D341Med (cell line): ENCODE data around the gene NAALADL2.
A peak's percentile ranks its signal among the peaks of the same experiment; 100 is the strongest.
"Not testable (repeated sequence)": the region's sequence is repeated elsewhere in the genome, so short reads cannot be mapped to it uniquely, and the experiment has no call there.

Experiments
- DNase-seq: peaks from one replicate; pipeline ENCODE4 v3.0.0; 2012; ENCODE audit warnings: low spot score

The NAALADL2 gene

DNA sequence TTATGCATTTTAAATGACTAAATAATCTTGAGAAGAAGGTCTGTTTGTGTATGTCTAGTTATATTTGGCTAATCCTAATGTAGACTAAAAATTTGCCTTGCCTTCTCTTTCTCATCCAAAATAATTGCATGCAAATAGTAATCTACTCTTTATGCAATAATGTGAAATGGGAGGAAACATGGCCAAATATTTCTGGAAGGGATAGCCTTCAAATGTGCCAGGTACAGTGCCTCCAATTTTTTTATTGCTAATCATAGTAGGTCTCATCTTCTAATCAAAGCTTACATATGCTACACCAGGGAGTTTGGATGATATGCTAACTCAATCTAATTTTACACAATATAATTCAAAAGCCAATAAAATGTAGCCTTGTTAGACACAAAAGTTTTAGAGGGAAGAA, 911.3 kb downstream of the NAALADL2 start:
- no peak for DNase-seq

DNA sequence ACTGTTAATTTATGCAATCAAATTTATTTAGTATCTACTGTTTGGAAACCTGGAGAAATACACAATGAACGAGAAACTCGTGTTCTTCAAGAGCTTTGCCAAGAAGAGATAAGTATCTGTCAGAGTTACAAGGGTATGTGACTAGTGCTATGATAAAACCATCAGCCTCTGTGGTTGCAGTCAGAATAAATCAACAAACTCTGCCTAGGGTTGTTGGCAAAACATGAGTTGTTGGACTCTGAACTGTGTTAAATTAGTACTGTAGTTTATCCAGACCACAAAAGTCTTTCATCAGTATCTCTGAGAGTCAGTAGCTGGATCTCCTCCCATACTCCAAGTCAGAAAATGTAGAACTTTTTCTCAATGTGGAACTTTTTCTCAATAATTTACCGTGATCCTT, 918.4 kb downstream of the NAALADL2 start:
- no peak for DNase-seq

DNA sequence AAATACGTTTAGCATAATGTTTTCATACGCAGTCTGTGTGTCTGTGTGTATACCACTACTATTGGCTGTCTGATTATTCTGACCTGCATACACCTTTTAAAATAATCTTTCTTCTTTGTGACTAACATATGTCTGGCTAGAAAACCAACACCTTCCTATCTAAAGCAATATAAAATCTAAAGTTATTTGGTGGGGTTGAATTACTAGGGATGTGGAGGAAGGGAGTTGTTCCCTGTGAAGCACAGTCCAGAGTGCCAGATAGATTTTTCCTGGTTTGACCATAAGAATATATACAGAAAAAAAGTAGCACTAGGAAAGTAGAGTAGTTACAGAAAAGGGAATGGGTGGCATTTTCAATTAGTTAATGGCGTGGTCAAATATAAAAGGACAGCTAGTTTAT, 918.8 kb downstream of the NAALADL2 start:
- DNase-seq: no peak

DNA sequence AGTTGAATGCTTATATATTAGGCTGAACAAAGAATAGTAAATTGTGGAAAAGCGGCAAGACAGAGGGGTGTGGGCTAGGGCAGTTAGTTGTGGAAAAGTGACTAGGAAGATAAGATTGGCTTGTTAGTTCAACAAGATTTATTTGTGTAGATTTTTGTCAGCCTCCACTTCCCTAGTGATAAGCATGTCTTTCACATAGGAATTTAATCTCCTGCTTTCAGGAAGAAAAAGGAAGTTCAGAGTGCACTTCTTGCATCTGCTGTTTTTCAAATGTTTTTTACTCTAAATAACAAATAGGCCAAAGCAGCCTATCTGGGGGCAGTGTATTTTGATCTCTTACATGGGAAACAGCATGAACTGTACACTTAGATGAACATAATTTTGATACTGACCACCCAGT, 919.9 kb downstream of the NAALADL2 start:
- no peak for DNase-seq

DNA sequence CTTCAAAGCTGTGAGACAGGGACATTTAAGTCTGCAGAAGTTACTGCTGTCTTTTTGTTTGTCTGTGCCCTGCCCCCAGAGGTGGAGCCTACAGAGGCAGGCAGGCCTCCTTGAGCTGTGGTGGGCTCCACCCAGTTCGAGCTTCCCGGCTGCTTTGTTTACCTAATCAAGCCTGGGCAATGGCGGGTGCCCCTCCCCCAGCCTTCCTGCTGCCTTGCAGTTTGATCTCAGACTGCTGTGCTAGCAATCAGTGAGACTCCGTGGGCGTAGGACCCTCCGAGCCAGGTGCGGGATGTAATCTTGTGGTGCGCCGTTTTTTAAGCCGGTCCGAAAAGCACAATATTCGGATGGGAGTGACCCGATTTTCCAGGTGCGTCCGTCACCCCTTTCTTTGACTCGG, 928.0 kb downstream of the NAALADL2 start:
- not testable (repeated sequence) for DNase-seq

DNA sequence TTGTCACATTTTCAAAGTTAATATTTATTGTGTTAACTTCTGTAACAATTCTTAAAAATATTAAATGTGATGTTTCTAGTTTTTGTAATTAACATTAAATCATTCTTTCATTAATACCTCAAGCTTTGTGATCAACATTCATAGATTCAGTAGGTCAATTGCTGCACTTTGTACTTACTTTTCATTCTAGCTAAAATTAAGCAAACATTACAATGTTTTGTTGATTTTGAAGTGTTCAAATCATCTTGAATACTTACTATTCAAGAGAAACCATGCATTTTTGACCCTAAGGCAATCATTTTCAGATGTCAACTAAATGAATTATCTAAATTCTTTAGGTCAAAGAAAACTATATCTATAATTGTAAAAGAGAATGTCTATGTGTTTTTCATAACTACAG, 933.1 kb downstream of the NAALADL2 start:
- no peak for DNase-seq

DNA sequence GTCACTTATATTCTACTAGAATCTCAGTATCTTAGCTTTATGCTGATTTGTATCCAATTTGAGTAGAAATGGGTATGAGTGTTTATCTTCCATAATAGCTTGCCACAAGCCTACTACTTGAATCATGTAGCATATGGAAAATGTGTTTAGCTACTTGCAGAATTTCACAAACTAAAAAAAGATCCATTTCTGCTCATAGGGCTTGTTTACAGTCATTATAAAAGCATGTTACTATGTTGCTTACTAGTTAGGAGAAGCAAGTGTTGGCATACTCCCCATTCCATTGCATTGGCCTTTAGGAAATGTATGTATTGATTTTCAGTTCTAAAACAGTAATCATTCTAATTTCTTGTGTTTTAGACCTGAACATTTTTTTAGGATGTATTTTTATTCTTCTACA, 939.2 kb downstream of the NAALADL2 start:
- no peak for DNase-seq

DNA sequence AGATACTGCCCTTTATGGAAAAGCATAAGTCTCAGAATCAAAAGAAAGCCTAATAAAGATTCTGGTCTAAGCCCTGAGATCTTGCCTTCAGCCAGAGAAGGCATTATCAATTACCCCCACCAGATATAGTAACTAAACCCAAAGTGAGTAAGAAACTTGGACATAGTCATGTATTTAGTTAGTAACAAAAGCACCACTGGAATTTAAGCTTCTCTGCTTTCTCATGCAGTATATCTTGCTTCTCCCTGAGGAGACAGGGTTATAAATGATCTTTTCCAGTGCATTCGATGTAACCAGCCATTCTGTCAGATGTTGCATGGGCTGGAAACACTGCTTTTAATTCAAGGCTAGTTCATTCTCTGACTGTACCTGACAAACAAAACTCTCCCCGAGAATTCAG, 946.7 kb downstream of the NAALADL2 start:
- DNase-seq: no peak

DNA sequence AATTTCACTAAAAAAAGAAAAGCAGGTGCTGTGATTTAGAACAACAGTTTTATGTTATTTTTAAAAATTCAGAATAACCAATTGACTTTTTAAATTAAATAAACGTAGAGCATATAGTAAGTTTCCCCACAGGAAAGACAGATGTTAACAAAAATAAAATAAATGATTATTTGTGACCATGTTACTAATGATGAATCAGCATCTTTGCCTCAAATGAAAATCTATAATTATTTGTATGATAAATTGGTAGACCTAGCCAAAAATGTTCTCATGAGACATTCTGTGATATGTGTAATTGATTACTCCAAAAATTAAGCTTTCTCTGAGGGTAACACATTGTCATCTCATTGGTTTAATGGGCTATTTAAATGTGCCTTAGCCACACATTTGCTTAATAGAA, 948.0 kb downstream of the NAALADL2 start:
- DNase-seq: no peak

DNA sequence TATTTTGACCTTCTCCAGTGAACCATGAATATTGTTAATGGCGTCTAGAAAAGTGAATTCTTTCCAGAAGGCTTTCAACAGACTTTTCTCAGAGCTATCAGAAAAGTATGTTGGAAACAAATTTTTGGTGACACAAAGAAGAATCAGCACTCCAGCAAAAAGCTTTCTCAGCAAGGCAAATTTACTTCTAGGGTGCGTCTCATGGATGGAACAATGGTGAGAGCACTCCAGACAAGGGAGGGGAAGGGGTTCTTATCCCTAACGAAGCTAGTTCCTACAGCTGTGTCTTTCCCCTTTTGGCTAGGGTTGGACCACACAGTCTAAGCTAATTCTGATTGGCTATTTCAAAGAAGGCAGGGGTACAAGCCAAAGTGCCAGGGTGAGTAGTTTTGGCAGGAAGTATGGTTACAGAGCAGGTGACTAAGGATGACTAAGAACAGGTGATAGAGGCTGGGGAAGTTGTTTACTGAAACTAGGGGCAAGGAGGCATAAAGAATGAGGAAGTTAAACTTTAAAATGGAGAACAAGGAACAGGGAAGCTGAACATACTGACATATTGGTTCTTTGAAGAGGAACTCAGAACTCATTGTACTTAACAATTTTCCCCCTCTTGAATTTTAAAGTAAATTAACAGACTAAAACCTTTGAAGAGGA, 959.8 kb downstream of the NAALADL2 start:
- no peak for DNase-seq

DNA sequence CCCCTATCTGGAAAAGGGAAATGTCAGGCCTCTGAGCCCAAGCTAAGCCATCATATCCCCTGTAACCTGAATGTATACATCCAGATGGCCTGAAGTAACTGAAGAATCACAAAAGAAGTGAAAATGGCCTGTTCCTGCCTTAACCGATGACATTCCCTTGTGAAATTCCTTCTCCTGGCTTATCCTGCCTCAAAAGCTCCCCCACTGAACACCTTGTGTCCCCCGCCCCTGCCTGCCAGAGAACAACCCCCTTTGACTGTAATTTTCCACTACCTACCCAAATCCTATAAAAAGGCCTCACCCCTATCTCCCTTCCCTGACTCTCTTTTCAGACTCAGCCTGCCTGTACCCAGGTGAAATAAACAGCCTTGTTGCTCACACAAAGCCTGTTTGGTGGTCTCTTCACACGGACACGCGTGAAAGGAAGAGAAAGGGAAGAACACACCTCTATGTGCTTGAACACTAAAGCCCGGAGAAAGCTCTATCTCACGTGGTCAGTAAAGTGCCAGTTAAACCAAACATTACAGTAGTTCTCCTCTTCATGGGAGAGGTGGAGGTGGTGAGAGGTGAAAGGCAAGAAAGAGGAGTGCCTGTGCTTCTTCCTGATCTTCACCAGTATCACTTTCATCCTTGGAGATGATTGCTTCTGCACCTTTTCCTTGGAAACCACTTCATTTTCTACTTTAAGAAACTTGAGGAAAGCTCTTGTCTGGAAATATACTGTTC, 963.8 kb downstream of the NAALADL2 start:
- not testable (repeated sequence) for DNase-seq

DNA sequence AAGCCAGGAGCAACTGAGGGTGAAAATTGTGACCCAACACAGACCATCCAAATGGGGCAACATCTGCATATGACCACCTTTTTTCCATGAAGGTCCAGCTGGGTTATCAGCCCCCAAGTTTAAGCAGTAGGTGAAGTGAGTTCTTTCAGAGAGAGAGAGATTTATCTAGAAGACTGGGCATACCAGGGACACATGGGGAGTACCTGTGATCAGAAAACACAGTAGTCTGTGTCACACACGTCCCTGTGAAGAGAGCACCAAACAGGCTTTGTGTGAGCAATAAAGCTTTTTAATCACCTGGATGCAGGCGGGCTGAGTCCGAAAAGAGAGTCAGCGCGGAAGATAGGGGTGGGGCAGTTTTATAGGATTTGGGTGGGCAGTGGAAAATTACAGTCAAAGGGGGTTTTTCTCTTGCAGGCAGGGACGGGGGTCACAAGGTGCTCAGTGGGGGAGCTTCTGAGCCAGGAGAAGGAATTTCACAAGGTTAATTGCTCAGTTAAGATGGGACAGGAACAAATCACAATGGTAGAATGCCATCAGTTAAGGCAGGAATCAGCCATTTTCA, 966.0 kb downstream of the NAALADL2 start:
- not testable (repeated sequence) for DNase-seq

DNA sequence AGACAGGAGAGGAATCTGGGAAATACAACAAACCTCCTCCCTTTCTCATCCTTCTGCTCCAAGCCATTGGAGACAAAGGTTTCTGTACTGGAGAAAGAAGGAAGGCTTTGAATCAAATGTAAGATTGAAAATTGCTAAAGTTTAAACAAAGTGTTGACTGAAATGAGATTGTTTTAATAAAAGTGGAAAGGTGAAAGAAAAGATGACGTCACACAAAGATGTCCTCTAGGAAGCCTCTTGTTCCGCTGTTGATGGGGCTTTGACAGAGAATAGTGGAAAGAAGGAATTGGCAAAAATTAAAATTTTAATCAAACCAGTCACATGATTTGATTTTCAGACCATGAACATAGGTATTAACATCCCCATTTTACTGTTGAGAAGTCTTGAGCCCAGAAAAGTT, 967.6 kb downstream of the NAALADL2 start:
- DNase-seq: no peak

DNA sequence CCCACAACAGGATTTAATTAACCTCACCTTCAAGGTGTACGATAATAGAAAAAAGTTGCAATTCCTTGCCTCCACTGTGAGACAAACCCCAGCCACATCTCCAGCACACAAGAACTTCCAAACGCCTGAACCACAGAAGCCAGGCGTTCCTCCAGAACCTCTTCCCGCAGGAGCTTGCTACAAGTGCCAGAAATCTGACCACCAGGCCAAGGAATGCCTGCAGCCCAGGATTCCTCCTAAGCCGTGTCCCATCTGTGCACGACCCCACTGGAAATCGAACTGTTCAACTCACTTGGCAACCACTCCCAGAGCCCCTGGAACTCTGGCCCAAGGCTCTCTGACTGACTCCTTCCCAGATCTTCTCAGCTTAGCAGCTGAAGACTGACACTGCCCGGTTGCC, 970.7 kb downstream of the NAALADL2 start:
- DNase-seq: not testable (repeated sequence)

DNA sequence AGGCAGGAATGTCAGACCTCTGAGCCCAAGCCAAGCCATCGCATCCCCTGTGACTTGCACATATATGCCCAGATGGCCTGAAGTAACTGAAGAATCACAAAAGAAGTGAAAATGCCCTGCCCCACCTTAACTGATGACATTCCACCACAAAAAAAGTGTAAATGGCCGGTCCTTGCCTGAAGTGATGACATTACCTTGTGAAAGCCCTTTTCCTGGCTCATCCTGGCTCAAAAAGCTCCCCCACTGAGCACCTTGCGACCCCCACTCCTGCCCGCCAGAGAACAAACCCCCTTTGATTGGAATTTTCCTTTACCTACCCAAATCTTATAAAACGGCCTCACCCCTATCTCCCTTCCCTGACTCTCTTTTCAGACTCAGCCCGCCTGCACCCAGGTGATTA, 976.6 kb downstream of the NAALADL2 start:
- not testable (repeated sequence) for DNase-seq

DNA sequence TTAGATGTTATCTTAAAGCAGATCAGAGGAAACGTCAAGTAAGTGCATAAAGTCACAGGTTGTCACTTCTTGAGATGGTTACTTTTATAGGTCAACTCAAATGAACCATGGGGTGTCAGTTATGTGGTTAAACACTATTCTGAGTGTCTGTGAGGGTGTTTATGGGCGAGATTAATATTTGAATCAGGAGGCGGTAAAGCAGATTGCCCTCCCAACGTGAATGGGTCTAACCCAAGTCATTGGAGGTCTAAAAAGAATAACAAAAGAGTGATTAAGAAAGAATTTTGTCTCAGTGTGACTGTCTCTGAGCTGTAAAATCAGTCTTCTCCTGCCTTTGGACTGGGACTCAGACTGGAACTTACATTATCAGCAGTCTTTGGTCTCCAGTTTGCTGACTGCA, 977.5 kb downstream of the NAALADL2 start:
- DNase-seq: no peak

DNA sequence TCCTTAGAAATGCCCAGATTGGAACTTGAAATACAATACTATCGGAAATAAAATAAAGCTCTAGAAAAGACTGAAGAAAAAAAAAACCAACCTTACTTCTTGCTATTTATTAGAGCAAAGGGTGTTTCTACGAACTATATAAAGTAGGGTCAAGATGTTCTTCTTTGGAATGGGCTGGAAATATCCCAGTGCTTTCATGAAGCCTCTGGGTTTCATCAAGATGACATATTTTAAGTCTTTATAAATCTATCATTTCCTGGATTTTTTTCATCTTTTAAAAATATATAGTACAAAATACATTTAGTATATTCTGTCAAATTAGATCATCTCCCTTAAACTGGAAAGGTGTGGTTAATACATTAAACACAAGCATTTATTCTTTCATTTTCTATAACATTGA, 978.8 kb downstream of the NAALADL2 start:
- no peak for DNase-seq

DNA sequence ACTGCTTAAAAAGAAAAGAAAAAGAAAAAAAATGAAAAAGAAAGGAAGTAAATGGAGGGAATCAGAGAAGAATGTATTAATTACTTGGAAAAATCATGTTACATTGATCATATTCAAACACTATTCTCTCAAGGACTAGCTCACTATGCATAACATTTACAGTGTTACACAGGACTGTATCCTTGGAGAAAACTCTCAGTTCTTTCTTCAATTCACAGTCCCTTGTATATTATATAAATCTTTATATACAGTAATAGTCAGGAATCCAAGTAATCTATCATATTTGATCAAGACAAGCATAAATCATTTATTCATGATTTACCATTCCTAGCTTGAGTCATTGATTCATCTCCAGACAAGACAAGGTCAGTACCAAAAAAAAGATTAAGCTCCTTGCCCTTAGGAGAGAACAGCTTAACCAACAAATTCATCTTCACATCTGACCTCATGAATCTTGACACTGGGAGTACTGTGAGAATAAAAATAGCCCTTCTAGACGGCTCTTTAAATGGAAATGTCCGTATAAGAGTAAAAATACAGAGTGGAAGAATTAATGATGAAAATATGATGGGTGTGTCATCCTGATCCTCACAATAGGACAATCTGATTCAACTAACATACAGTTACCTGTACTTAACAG, 980.4 kb downstream of the NAALADL2 start:
- no peak for DNase-seq

DNA sequence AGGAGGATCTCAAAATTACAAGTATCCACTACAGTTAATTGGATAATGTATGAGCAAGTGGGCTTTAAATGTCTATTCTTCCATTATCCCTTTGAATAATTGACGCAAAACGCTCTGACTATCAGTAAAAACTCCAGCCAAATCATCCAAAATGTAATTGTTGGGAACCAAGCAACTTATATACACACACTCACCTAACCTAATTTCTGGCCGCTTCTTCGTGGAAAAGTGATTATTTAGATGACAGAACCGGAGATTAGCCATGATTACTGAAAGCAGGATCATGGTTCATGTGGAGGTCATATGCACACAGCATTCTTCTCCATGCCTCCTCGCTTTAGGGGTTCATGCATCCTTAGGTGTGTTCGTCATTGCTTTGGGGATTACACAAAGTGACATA, 992.4 kb downstream of the NAALADL2 start:
- DNase-seq: peak; percentile 41

DNA sequence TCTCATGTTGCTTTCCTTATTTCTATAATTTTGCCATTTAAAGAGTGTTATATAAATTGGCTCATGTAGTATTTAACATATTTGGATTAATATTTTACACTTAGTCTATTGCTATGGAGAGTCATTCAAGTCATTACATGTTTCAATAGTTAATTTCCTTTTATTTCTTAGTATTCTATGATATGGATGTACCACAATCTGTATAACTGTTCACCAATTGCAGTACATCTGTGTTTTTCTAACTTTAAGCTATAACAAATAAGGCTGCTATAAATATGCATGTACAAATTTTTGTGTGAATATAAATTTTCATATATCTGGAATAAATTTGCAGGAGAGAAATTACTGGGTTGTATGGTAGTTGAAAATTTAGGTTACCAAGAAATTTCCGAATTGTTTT, 993.4 kb downstream of the NAALADL2 start:
- DNase-seq: no peak

DNA sequence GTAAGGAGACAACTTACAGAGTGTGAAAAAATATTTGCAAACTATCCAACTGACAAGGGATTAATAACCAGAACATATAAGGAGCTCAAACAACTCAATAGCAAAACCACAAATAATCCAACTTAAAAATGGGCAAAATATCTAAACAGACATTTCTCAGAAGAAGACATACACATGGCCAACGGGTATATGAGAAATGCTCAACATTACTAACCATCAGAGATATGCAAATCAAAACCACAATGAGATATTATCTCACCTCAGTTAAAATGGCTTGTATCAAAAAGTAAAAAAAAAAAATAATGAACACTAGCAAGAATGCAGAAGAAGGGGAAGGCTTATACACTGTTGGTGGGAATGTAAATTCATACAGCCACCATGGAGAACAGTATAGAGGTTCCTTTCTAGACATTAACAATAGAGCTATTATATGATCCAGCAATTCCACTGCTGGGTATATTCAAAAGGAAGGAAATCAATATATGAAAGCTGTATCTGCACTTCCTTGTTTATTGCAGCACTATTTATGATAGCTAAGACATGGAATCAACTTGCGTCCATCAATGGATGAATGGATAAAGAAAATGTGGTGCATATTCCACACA, 998.6 kb downstream of the NAALADL2 start:
- DNase-seq: no peak
